Body of pancreas (tissue), 4 donors: Measurements from ENCODE around the gene LTBR. TPM values are rescaled to one million over a fixed set of nuclear protein-coding genes. Genes with fewer than 3 reads are reported as not detected.

ENCODE experiments used
- ATAC-seq: fragments of 150-250 bp; one replicate; pipeline ENCODE4 v1.9.1; 2016
- DNase-seq, 4 donors: peaks; one replicate each; pipeline ENCODE4 v3.0.0-alpha.2; 2019
- H3K27ac ChIP-seq, 4 donors: fragments of 200-600 bp; sonication (generic); 1 replicate in 3 of 4; 2 replicates in 1 of 4; pipeline versions ENCODE4 v1.5.1 to v1.6.1; 2016 to 2019; ENCODE audit warnings: mild to moderate bottlenecking in 1 of 4, mixed read lengths in 1 of 4, moderate library complexity in 1 of 4
- H3K27me3 ChIP-seq, 2 donors: fragments of 200-600 bp; sonication (generic); one replicate each; pipeline ENCODE4 v1.6.0; 2016; ENCODE audit warnings: mild to moderate bottlenecking in 1 of 2
- H3K36me3 ChIP-seq, 2 donors: fragments of 200-600 bp; sonication (generic); replicated peaks in 1 of 2; 2 replicates each; pipeline ENCODE4 v1.5.1; 2016; ENCODE audit warnings: low read depth in 2 of 2; ENCODE audit not compliant: insufficient read depth in 1 of 2
- H3K4me1 ChIP-seq: fragments of 200-600 bp; sonication (generic); one replicate; pipeline ENCODE4 v1.6.0; 2016
- H3K4me3 ChIP-seq, 2 donors: fragments of 200-600 bp; sonication (generic); 1 replicate in 1 of 2; 2 replicates in 1 of 2; pipeline ENCODE4 v1.5.1; 2016 to 2019
- H3K9me3 ChIP-seq, 3 donors: fragments of 200-600 bp; sonication (generic); 1 replicate in 2 of 3; 2 replicates in 1 of 3; pipeline ENCODE4 v1.5.1; 2016
- CTCF ChIP-seq, 7 experiments: fragments of 450-650 bp in 4 of 7; fragments of 200-600 bp in 3 of 7; sonication (generic) in 3 of 7; IDR thresholded peaks; one replicate each; pipeline ENCODE4 v1.5.1; 2016 to 2019; ENCODE audit warnings: antibody characterized with exemption in 7 of 7
- POLR2A ChIP-seq, 3 donors: fragments of 450-650 bp; IDR thresholded peaks; one replicate each; pipeline ENCODE4 v1.6.1; 2016; ENCODE audit warnings: antibody characterized with exemption in 3 of 3, mild to moderate bottlenecking in 2 of 3
- WGBS, 2 donors: methylation state at CpG; one replicate each; pipeline ENCODE4 v1.1.5; 2017; 5-methylcytosine and 5-hydroxymethylcytosine counted together
- intact Hi-C: fragments of 100-400 bp; cut with DNase I; formaldehyde crosslinking; loops from one replicate; pipeline ENCODE4 v1.15.1; 2023
- total RNA-seq, 2 donors: library from RNA; depleted of rRNA; stranded (reverse); fragments of >200 nt; gene quantifications; one replicate each; pipeline ENCODE4 v1.1.0, GENCODE V29; 2016

Gene LTBR
- total RNA-seq, 2 donors from 2014 or later: 111 to 173 TPM

DNA sequence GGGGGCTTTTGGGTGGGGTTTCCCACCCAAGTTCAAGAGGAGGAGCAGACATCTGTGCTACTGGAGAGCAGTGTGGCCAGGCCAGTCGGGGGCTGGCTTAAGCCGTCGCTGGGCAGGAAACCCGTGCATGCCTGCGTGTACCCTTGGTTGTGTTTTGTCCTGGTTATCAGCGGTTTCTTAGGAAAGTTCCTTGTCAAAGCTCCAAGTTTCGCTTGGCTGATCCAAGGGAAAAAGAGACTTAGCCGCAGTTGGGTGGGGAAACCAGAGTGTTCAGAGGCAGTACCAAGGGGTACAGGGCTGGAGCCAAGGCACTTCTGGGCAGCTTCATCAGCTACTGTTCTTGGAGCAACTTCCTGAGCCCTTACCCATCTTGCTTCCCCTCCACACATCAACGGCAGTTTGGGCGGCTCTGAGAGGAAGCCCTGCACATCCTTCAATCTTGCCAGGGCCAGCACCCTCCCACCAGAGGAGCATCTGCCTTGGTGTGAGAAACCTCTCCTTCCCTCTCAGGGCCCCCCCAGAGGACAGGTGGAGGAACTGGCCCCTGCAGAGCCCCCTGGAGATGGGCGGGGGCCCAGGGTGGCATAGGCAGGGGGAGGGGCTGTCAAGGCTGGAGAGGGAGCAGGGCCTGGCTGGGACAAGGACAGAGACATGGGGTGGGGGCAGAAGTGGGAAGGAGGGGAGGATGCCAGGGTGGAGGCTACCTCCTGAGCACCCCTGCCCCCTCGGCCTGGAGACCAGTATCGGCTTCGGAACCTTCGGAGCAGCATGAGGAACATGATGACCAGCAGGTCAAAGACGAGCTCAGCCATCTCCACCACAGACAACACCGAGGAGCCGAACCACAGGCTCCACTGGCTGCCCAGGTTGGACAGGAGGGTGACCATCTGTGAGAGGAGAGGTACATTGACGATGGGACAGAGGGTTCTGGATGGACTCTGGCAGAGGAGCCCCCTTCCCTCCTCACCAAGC, 36.3 kb upstream of the LTBR start:
- Histone ChIP-seq H3K27me3 (no peaks in the 10 kb centered on the region), H3K36me3 (no peaks in the 10 kb centered on the region), H3K27ac (peak overlapping the region in 3 of 4 donors; percentile 44 to 62 (median 45)), H3K9me3 (no peaks in the 10 kb centered on the region), H3K4me3 (no peak overlapping the region), H3K4me1 (peaks cover 35% of the 10 kb centered on the region)
- 52 to 78% methylated on average over 10 to 19 of the region's 19 CpGs for WGBS, 2 donors
- ATAC-seq (peak; percentile 67), DNase-seq (peak; percentile 58 to 74 (median 68))
- intact Hi-C loops: no loop called here
- TF ChIP-seq CTCF (IDR thresholded peaks at IDR 0.05) (no peak), POLR2A (IDR thresholded peaks at IDR 0.05) (peak in 2 of 3 donors; percentile 50 to 57)

DNA sequence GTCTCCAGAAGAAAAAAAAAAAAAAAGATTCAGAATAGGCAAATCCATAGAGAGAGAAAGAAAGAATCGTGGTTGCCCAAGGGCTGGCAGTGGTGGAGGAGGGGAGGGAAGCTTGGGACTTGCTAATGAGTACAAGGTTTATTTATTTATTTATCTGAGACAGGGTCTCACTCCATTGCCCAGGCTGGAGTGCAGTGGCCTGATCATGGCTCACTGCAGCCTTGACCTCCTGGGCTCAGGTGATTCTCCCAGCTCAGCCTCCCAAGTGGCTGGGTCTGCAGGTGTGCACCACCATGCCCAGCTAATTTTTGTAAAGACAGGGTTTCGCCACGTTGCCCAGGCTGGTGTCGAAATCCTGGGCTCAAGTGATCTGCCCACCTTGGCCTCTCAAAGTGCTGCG, 32.3 kb upstream of the LTBR start:
- DNase-seq: no peak
- no peak overlapping the region for H3K27ac ChIP-seq

GRCh38 chr12:6352193-6353173, 31.5 kb upstream of the LTBR start:
- intact Hi-C loops: no loop called here
- H3K9me3 ChIP-seq: no peaks in the 10 kb centered on the region
- peak overlapping the region in 2 of 4 donors; percentile 2 to 31 for H3K27ac ChIP-seq
- no peaks in the 10 kb centered on the region for H3K27me3 ChIP-seq
- no peaks in the 10 kb centered on the region for H3K36me3 ChIP-seq
- H3K4me3 ChIP-seq: no peak overlapping the region
- 64 to 67% methylated on average over 8 to 9 of the region's 9 CpGs for WGBS, 2 donors
- DNase-seq (no peak), ATAC-seq (no peak)
- H3K4me1 ChIP-seq: peaks cover 9% of the 10 kb centered on the region
- no peak for TF ChIP-seq CTCF (IDR thresholded peaks at IDR 0.05)
- TF ChIP-seq POLR2A (IDR thresholded peaks at IDR 0.05): no peak

More for the DNA sequence above, 32.3 kb upstream of the LTBR start:
- Histone ChIP-seq H3K4me1 (peaks cover 18% of the 10 kb centered on the region), H3K36me3 (no peaks in the 10 kb centered on the region), H3K27me3 (no peaks in the 10 kb centered on the region), H3K4me3 (no peak overlapping the region), H3K9me3 (no peaks in the 10 kb centered on the region)
- intact Hi-C loops: no loop called here
- TF ChIP-seq CTCF (IDR thresholded peaks at IDR 0.05): no peak
- no peak for TF ChIP-seq POLR2A (IDR thresholded peaks at IDR 0.05)
- 74 to 89% methylated on average over 5 of the region's 5 CpGs for WGBS, 2 donors
- ATAC-seq: no peak

DNA sequence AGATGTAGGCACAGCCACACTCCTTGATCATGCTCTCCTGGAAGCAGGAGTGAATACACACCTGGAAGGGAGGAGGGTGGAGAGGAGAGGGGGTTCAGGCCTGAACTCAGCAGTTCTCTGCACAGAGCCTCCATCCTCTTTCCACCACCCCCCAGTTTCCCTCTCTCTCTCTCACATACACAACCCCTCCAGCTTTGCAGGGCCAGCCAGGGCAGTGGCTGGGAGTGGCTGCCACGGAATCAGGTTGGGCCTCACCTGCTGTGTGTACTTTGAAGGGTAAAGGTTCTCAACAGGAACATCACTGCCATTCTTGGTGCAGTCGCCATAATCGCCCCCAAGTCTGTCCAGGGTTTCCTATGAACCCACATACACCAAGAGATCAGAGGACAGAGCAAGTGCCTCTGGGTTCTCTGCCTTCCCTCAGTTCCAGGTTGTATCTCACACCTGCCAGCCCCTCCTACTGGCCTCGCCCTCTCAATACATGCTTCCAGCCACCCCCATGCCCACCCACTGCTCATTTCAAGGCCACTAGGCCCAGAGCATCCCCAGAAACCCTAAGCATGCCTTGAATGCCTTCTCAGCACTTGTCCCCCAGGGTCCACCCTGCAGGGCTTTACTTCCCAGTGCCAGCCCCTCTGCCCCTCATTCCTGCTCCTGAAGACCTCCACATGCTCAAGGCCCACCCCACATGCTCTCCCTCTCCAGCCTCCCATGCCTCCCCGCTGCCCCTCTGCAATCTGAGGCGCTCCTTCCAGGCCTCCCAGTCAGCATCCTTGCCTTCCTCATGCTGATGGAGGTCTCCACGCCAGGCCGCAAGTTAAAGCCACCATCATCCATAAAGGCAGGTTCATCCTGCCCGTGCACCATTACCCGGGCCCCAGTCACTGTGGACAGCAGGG, 29.2 kb upstream of the LTBR start:
- intact Hi-C loops: no loop called here
- Histone ChIP-seq H3K4me3 (no peak overlapping the region), H3K4me1 (no peaks in the 10 kb centered on the region), H3K27me3 (no peaks in the 10 kb centered on the region), H3K36me3 (no peaks in the 10 kb centered on the region), H3K27ac (no peak overlapping the region), H3K9me3 (no peaks in the 10 kb centered on the region)
- DNase-seq: no peak
- no peak for ATAC-seq
- TF ChIP-seq POLR2A (IDR thresholded peaks at IDR 0.05): no peak
- no peak for TF ChIP-seq CTCF (IDR thresholded peaks at IDR 0.05)
- WGBS, 2 donors: 91 to 94% methylated on average over 10 of the region's 10 CpGs
